IMR-90 (cell line): ENCODE results near the gene NEIL1. TPM values are rescaled to one million over a fixed set of nuclear protein-coding genes. Genes with fewer than 3 reads are reported as not detected.
A peak's percentile ranks its signal among the peaks of the same experiment; 100 is the strongest.

Experiments
- ATAC-seq: fragments of 200-7000 bp; cut with Tn5 transposase; 2 replicates; pipeline ENCODE4 v1.9.1; 2020; ENCODE audit warnings: low read depth, mild to moderate bottlenecking, moderate library complexity
- BruUV-seq: library from RNA; stranded (reverse); fragments of 400-500 nt; replicated peaks from 2 replicates; lab custom pipeline; 2021; lab: Mats Ljungman, UMichigan
- CTCF ChIA-PET: fragments of 300-600 bp; formaldehyde crosslinking; extraction: SDS; loops from one replicate; lab custom pipeline; 2021; ENCODE audit warnings: antibody characterized with exemption; lab: Yijun Ruan, JAX
- POLR2A ChIA-PET: fragments of 300-600 bp; sonication (Branson Sonifier 250); formaldehyde crosslinking; loops from one replicate; lab custom pipeline; 2022; ENCODE audit warnings: antibody characterized with exemption; ENCODE audit not compliant: unreplicated experiment; lab: Charles Lee
- DNase-seq: peaks from one replicate; pipeline ENCODE4 v3.0.0; 2013
- H2AFZ ChIP-seq: replicated peaks from 2 replicates; pipeline ENCODE3; 2013; ENCODE audit warnings: low read length, mild to moderate bottlenecking; ENCODE audit not compliant: poor library complexity
- H2AK5ac ChIP-seq: 2 replicates; pipeline ENCODE4 v1.6.1; 2013; ENCODE audit warnings: low read depth, low read length, inconsistent platforms
- H2AK9ac ChIP-seq: replicated peaks from 2 replicates; pipeline ENCODE3; 2013; ENCODE audit warnings: mild to moderate bottlenecking, low read depth, low read length, moderate library complexity; ENCODE audit not compliant: poor library complexity
- H2BK120ac ChIP-seq: 2 replicates; pipeline ENCODE4 v1.6.1; 2013; ENCODE audit warnings: low read depth, low read length, inconsistent platforms
- H2BK15ac ChIP-seq: 3 replicates; pipeline ENCODE4 v1.6.1; 2013; ENCODE audit warnings: low read depth, low read length, inconsistent platforms
- H2BK20ac ChIP-seq: 2 replicates; pipeline ENCODE4 v1.6.1; 2013; ENCODE audit warnings: low read depth, mild to moderate bottlenecking, inconsistent platforms, low read length, moderate library complexity
- H2BK5ac ChIP-seq: 2 replicates; pipeline ENCODE4 v1.6.1; 2013; ENCODE audit warnings: mild to moderate bottlenecking, low read depth, low read length, inconsistent platforms; ENCODE audit not compliant: poor library complexity, severe bottlenecking
- H3K14ac ChIP-seq: replicated peaks from 2 replicates; pipeline ENCODE4 v1.6.1; 2013; ENCODE audit warnings: low read depth, low read length, inconsistent platforms
- H3K18ac ChIP-seq: 2 replicates; pipeline ENCODE4 v1.6.1; 2013; ENCODE audit warnings: low read depth, low read length, control low read depth
- H3K23ac ChIP-seq: 2 replicates; pipeline ENCODE4 v1.6.1; 2013; ENCODE audit warnings: low read depth, low read length, inconsistent platforms
- H3K27ac ChIP-seq: 2 replicates; pipeline ENCODE4 v1.5.1; 2013; ENCODE audit warnings: mild to moderate bottlenecking, control low read depth, low read length; ENCODE audit not compliant: insufficient read depth
- H3K27me3 ChIP-seq: 2 replicates; pipeline ENCODE4 v1.6.1; 2013; ENCODE audit warnings: low read length; ENCODE audit not compliant: control insufficient read depth, insufficient read depth
- H3K36me3 ChIP-seq: 2 replicates; pipeline ENCODE4 v1.6.1; 2013; ENCODE audit warnings: low read length, mixed read lengths; ENCODE audit not compliant: control insufficient read depth, insufficient read depth
- H3K4ac ChIP-seq: 2 replicates; pipeline ENCODE4 v1.6.1; 2013; ENCODE audit warnings: low read depth, low read length, inconsistent platforms
- H3K4me1 ChIP-seq: 2 replicates; pipeline ENCODE4 v1.6.1; 2013; ENCODE audit warnings: low read length, mixed read lengths; ENCODE audit not compliant: control insufficient read depth, insufficient read depth
- H3K4me2 ChIP-seq: 2 replicates; pipeline ENCODE4 v1.6.1; 2013; ENCODE audit warnings: low read depth, mild to moderate bottlenecking, control low read depth, low read length, moderate library complexity
- H3K4me3 ChIP-seq: 2 replicates; pipeline ENCODE4 v1.5.1; 2013; ENCODE audit warnings: low read depth, mild to moderate bottlenecking, control low read depth, low read length, moderate library complexity; ENCODE audit not compliant: insufficient read depth
- H3K56ac ChIP-seq: 2 replicates; pipeline ENCODE4 v1.6.1; 2013; ENCODE audit warnings: low read length, inconsistent platforms; ENCODE audit not compliant: insufficient read depth; ENCODE audit errors: extremely low read depth
- H3K79me1 ChIP-seq, 2 experiments: 2 replicates each; pipeline ENCODE4 v1.6.1; 2013; ENCODE audit warnings: low read length in 2 of 2, inconsistent platforms in 1 of 2, low read depth in 1 of 2
- H3K9ac ChIP-seq: 2 replicates; pipeline ENCODE4 v1.6.1; 2013; ENCODE audit warnings: low read depth, low read length, control low read depth
- H3K9me1 ChIP-seq: 2 replicates; pipeline ENCODE4 v1.6.1; 2013; ENCODE audit warnings: low read length, inconsistent platforms; ENCODE audit not compliant: insufficient read depth
- H3K9me3 ChIP-seq: 2 replicates; pipeline ENCODE4 v1.6.1; 2013; ENCODE audit warnings: low read length; ENCODE audit not compliant: control insufficient read depth, insufficient read depth
- H4K20me1 ChIP-seq: 2 replicates; pipeline ENCODE4 v1.6.1; 2013; ENCODE audit warnings: low read length, inconsistent platforms; ENCODE audit not compliant: insufficient read depth
- H4K5ac ChIP-seq: 2 replicates; pipeline ENCODE4 v1.6.1; 2013; ENCODE audit warnings: mild to moderate bottlenecking, low read depth, low read length, control low read depth
- H4K8ac ChIP-seq, 2 experiments: 2 replicates each; pipeline ENCODE4 v1.6.1; 2013; ENCODE audit warnings: low read depth in 2 of 2, low read length in 2 of 2, control low read depth in 1 of 2, inconsistent platforms in 1 of 2
- H4K91ac ChIP-seq: 2 replicates; pipeline ENCODE4 v1.6.1; 2013; ENCODE audit warnings: low read depth, low read length, inconsistent platforms; ENCODE audit not compliant: insufficient read depth
- BHLHE40 ChIP-seq: fragments of 150-350 bp; IDR thresholded peaks from 2 replicates; pipeline ENCODE4 v1.6.1; 2016; ENCODE audit warnings: mild to moderate bottlenecking, low read depth, low read length
- CEBPB ChIP-seq: IDR thresholded peaks from 2 replicates; pipeline ENCODE4 v1.6.1; 2012; ENCODE audit warnings: low read depth, low read length, improper control_type of control experiment
- CHD1 ChIP-seq: IDR thresholded peaks from 2 replicates; pipeline ENCODE4 v1.6.1; 2012; ENCODE audit warnings: low read depth, low read length, improper control_type of control experiment
- CTCF ChIP-seq: conservative IDR thresholded peaks from 2 replicates; pipeline ENCODE4 v1.5.1; 2012; ENCODE audit warnings: mild to moderate bottlenecking, low read depth, low read length, improper control_type of control experiment
- ELK1 ChIP-seq: fragments of 150-350 bp; IDR thresholded peaks from 2 replicates; pipeline ENCODE4 v1.6.1; 2016; ENCODE audit warnings: low read depth, mild to moderate bottlenecking, low read length, moderate library complexity, borderline replicate concordance
- FOS ChIP-seq: fragments of 150-350 bp; IDR thresholded peaks from 2 replicates; pipeline ENCODE4 v1.6.1; 2016; ENCODE audit warnings: low read depth, low read length
- MAZ ChIP-seq: IDR thresholded peaks from 2 replicates; pipeline ENCODE4 v1.6.1; 2012; ENCODE audit warnings: low read depth, mild to moderate bottlenecking, low read length, improper control_type of control experiment, moderate library complexity, borderline replicate concordance
- MXI1 ChIP-seq: IDR thresholded peaks from 2 replicates; pipeline ENCODE4 v1.6.1; 2012; ENCODE audit warnings: low read depth, mild to moderate bottlenecking, low read length, moderate library complexity, borderline replicate concordance
- NFE2L2 ChIP-seq: fragments of 150-350 bp; IDR thresholded peaks from 2 replicates; pipeline ENCODE4 v1.6.1; 2016; ENCODE audit warnings: low read depth, mild to moderate bottlenecking, low read length
- POLR2A ChIP-seq: IDR thresholded peaks from 2 replicates; pipeline ENCODE4 v1.6.1; 2012; ENCODE audit warnings: mild to moderate bottlenecking, low read depth, low read length
- RCOR1 ChIP-seq: IDR thresholded peaks from 2 replicates; pipeline ENCODE4 v1.6.1; 2012; ENCODE audit warnings: mild to moderate bottlenecking, low read length, improper control_type of control experiment; ENCODE audit not compliant: insufficient replicate concordance
- USF2 ChIP-seq: fragments of 150-350 bp; IDR thresholded peaks from 2 replicates; pipeline ENCODE4 v1.6.1; 2017; ENCODE audit warnings: mild to moderate bottlenecking, antibody characterized with exemption, low read length, low read depth
- WGBS, 2 experiments: methylation state at CpG; one replicate each; pipeline versions ENCODE4 v1.1.5 to v1.1.7; 2013; ENCODE audit warnings: missing lambda C conversion rate in 2 of 2; ENCODE audit not compliant: insufficient read length in 1 of 2; ENCODE audit errors: extremely low coverage in 2 of 2; 5-methylcytosine and 5-hydroxymethylcytosine counted together
- dilution Hi-C: fragments of 300-500 bp; cut with HindIII; formaldehyde crosslinking; loops from one replicate; pipeline ENCODE4 v1.14.3; 2018; ENCODE audit warnings: low sequenced_read_pairs; ENCODE audit not compliant: unreplicated experiment
- in situ Hi-C: fragments of 300-500 bp; cut with MboI; formaldehyde crosslinking; loops from 3 replicates; pipeline ENCODE4 v1.14.3; 2019; ENCODE audit warnings: low sequenced_read_pairs, inconsistent platforms, mixed read lengths
- intact Hi-C: fragments of 100-400 bp; cut with micrococcal nuclease; formaldehyde crosslinking; loops from 2 replicates; pipeline ENCODE4 v1.10.0; 2022
- polyA plus RNA-seq, 3 experiments: library from polyadenylated mRNA; depleted of rRNA; stranded (reverse); fragments of >200 nt; gene quantifications; 2 replicates each; pipeline ENCODE4 v1.2.3, GENCODE V29; 2012; ENCODE audit warnings: low replicate concordance in 1 of 3
- total RNA-seq: library from RNA; depleted of rRNA; stranded (reverse); fragments of >200 nt; gene quantifications from 2 replicates; pipeline ENCODE4 v1.2.3, GENCODE V29; 2012

The NEIL1 gene
- total and polyA plus RNA-seq, 2 of the 4 experiments (the other 2 are of a cell fraction) = 1.1 to 3.6 TPM

- ATAC-seq (peak; percentile 97), DNase-seq (peak; percentile 95)
- Histone ChIP-seq H3K9ac (peak within 1 kb of the TSS; percentile 84), H2BK5ac (peak within 1 kb of the TSS; percentile 84), H3K4me2 (peak within 1 kb of the TSS; percentile 94), H4K8ac (peak within 1 kb of the TSS; percentile 97 to 99), H3K56ac (peak within 1 kb of the TSS; percentile 63), H3K9me3 (no peaks in the 10 kb centered on the region), H3K23ac (peak within 1 kb of the TSS; percentile 64; the same call in 1 of the 2 replicates), H3K36me3 (peaks cover 13% of the 10 kb centered on the region), H3K18ac (peak within 1 kb of the TSS; percentile 15; the same call in 1 of the 2 replicates), H2BK15ac (no peak within 1 kb of the TSS; the same call in 1 of the 3 replicates), H4K20me1 (no peaks in the 10 kb centered on the region), H4K91ac (peak within 1 kb of the TSS; percentile 91), H3K4ac (peak within 1 kb of the TSS; percentile 93), H2AK5ac (peak within 1 kb of the TSS; percentile 83), H3K4me1 (peaks cover 9% of the 10 kb centered on the region; the same call in 1 of the 2 replicates), H2BK120ac (peak within 1 kb of the TSS; percentile 42; the same call in 1 of the 2 replicates), H2BK20ac (no peak within 1 kb of the TSS), H3K79me1 (peaks cover 8 to 17% of the 10 kb centered on the region in 2 experiments), H3K4me3 (peak within 1 kb of the TSS; percentile 93), H2AFZ (peak within 1 kb of the TSS; percentile 99), H4K5ac (peak within 1 kb of the TSS; percentile 97), H3K9me1 (peaks cover 7% of the 10 kb centered on the region), H3K27me3 (peaks cover 4% of the 10 kb centered on the region), H2AK9ac (peak within 1 kb of the TSS; percentile 87), H3K14ac (peak within 1 kb of the TSS; percentile 93), H3K27ac (peak within 1 kb of the TSS; percentile 83)
- CTCF ChIA-PET = no interaction called here
- intact Hi-C loops (no loop called here), in situ Hi-C loops (no loop called here), dilution Hi-C loops (no loop called here)
- BruUV-seq = no TSS peak
- TF ChIP-seq USF2 = peak; percentile 98
- TF ChIP-seq BHLHE40 = peak; percentile 63
- TF ChIP-seq POLR2A = peak; percentile 34; the same call in 1 of the 2 replicates
- TF ChIP-seq FOS = peak; percentile 39; the same call in 1 of the 2 replicates
- peak; percentile 95 for TF ChIP-seq MAZ
- TF ChIP-seq NFE2L2 = no peak
- TF ChIP-seq CTCF = no peak
- TF ChIP-seq RCOR1 = no peak
- no peak for TF ChIP-seq ELK1
- TF ChIP-seq MXI1 = no peak
- no peak for TF ChIP-seq CEBPB
- TF ChIP-seq CHD1 = no peak
- 0% methylated on average over 4 of the region's 42 CpGs; no CpG with 5 or more reads in 1 of the 2 experiments for WGBS, 2 experiments
- POLR2A ChIA-PET = no interaction called here
Measured at GRCh38 chr15:75335705-75336355, 11.0 kb upstream of the NEIL1 start, which contains the start of gene COMMD4. COMMD4 (plus strand) TSS chr15:75336063; CDS start chr15:75336090, 27 bp downstream.
